Keratinocyte (primary cell): Measurements from ENCODE around the gene MARCHF7.

Experiments used
- CTCF ChIP-seq, 3 experiments: IDR thresholded peaks in 1 of 3; conservative IDR thresholded peaks in 1 of 3; optimal IDR thresholded peaks in 1 of 3; 2 replicates in 2 of 3; 3 replicates in 1 of 3; pipeline versions ENCODE3 to v1.5.1; 2011; ENCODE audit warnings: low read length in 3 of 3, mild to moderate bottlenecking in 3 of 3, moderate library complexity in 2 of 3, control low read depth in 1 of 3, inconsistent platforms in 1 of 3; ENCODE audit not compliant: insufficient read depth in 2 of 3; ENCODE audit errors: extremely low read depth in 1 of 3
- EZH2 ChIP-seq: IDR thresholded peaks from one replicate; pipeline ENCODE4 v1.6.1; 2012; ENCODE audit warnings: inconsistent platforms, mild to moderate bottlenecking, low read length, moderate library complexity

DNA sequence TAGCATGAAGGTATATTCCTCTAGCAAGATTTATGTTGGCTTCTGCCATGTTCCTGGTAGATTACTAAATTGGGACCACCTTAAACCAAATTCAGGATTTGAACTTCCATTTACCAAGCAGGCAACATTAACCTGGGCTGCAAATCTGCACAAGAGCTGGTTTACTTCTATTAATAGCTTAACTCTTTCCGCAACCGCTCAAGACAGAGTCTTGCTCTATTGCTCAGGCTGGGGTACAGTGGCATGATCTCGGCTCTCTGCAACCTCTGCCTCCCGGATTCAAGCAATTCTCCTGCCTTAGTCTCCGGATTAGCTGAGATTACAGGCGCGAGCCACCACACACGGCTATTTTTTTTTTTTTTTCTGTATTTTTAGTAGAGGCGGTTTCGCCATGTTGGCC is 8.4 kb downstream of the MARCHF7 start:
- no peak for TF ChIP-seq CTCF (optimal IDR thresholded peaks at IDR 0.05 in 1 of 3, IDR thresholded peaks at IDR 0.05 in 1 of 3, conservative IDR thresholded peaks at IDR 0.05 in 1 of 3; ENCODE audit: extremely low read depth in 1 of 3, insufficient read depth in 2 of 3, low read length in 3 of 3)
- TF ChIP-seq EZH2 = no peak
